GM23338 (cell line): ENCODE data around the gene SMNDC1. TPM values are rescaled to one million over a fixed set of nuclear protein-coding genes. Genes with fewer than 3 reads are reported as not detected.

ENCODE experiments used
- ATAC-seq: fragments of 200-7000 bp; cut with Tn5 transposase; 3 replicates; pipeline ENCODE4 v1.9.1; 2020
- DNase-seq: peaks from one replicate; pipeline ENCODE4 v3.0.0-alpha.2; 2015; ENCODE audit warnings: low spot score
- H2AFZ ChIP-seq: fragments of 200-600 bp; sonication (generic); 2 replicates; pipeline ENCODE4 v1.8.0; 2016; ENCODE audit warnings: antibody characterized with exemption, mild to moderate bottlenecking, moderate library complexity
- H3F3A ChIP-seq: fragments of 200-600 bp; sonication (generic); replicated peaks from 2 replicates; pipeline ENCODE4 v1.8.0; 2017; ENCODE audit warnings: antibody characterized with exemption, mixed run types, low read depth
- H3K27ac ChIP-seq: fragments of 200-600 bp; sonication (generic); 2 replicates; pipeline ENCODE4 v1.6.1; 2016; ENCODE audit warnings: low read depth
- H3K27me3 ChIP-seq: fragments of 200-600 bp; sonication (generic); 2 replicates; pipeline ENCODE4 v1.8.0; 2016; ENCODE audit warnings: mild to moderate bottlenecking, mixed run types, moderate library complexity; ENCODE audit not compliant: insufficient read depth
- H3K36me3 ChIP-seq: fragments of 200-600 bp; sonication (generic); 2 replicates; pipeline ENCODE4 v1.8.0; 2016; ENCODE audit warnings: mild to moderate bottlenecking; ENCODE audit not compliant: insufficient read depth
- H3K4me1 ChIP-seq: fragments of 200-600 bp; sonication (generic); 2 replicates; pipeline ENCODE4 v1.8.0; 2016; ENCODE audit warnings: mild to moderate bottlenecking, moderate library complexity; ENCODE audit not compliant: insufficient read depth
- H3K4me2 ChIP-seq: fragments of 200-600 bp; sonication (generic); 2 replicates; pipeline ENCODE4 v1.7.1; 2017; ENCODE audit warnings: mixed run types
- H3K4me3 ChIP-seq: fragments of 200-600 bp; sonication (generic); 2 replicates; pipeline ENCODE4 v1.6.1; 2016; ENCODE audit warnings: mixed run types
- H3K79me2 ChIP-seq: fragments of 200-600 bp; sonication (generic); replicated peaks from 2 replicates; pipeline ENCODE4 v1.8.0; 2017; ENCODE audit warnings: mild to moderate bottlenecking; ENCODE audit not compliant: insufficient read depth
- H3K9me2 ChIP-seq: fragments of 200-600 bp; sonication (generic); 2 replicates; pipeline ENCODE4 v1.8.0; 2017; ENCODE audit not compliant: insufficient read depth
- H4K20me1 ChIP-seq: fragments of 200-600 bp; sonication (generic); replicated peaks from 2 replicates; pipeline ENCODE4 v1.8.0; 2017; ENCODE audit warnings: mild to moderate bottlenecking; ENCODE audit not compliant: insufficient read depth
- H3K27ac Mint-ChIP-seq: 2 replicates; pipeline ENCODE4 v1.8.0; 2020; ENCODE audit warnings: inconsistent platforms, mild to moderate bottlenecking, moderate library complexity, mixed read lengths
- H3K27me3 Mint-ChIP-seq: 3 replicates; pipeline ENCODE4 v1.8.0; 2022; ENCODE audit warnings: low read depth, mild to moderate bottlenecking, moderate library complexity, mixed read lengths, inconsistent platforms; ENCODE audit not compliant: insufficient read depth, poor library complexity
- H3K36me3 Mint-ChIP-seq: 3 replicates; pipeline ENCODE4 v1.8.0; 2021; ENCODE audit warnings: low read depth, mild to moderate bottlenecking, inconsistent platforms, moderate library complexity, mixed read lengths
- H3K4me1 Mint-ChIP-seq: 3 replicates; pipeline ENCODE4 v1.8.0; 2020; ENCODE audit warnings: mild to moderate bottlenecking, inconsistent platforms, mixed read lengths
- H3K4me3 Mint-ChIP-seq: 3 replicates; pipeline ENCODE4 v1.8.0; 2021; ENCODE audit warnings: moderate library complexity, mild to moderate bottlenecking, inconsistent platforms, mixed read lengths
- H3K9me3 Mint-ChIP-seq: 3 replicates; pipeline ENCODE4 v1.8.0; 2020; ENCODE audit warnings: moderate library complexity, mild to moderate bottlenecking, inconsistent platforms, mixed read lengths
- CREB1 ChIP-seq: fragments of 250-450 bp; sonication (Bioruptor Pico); IDR thresholded peaks from 2 replicates; pipeline ENCODE4 v1.5.0; 2020; ENCODE audit warnings: low read depth, mild to moderate bottlenecking, moderate library complexity
- ETS1 ChIP-seq: IDR thresholded peaks from 2 replicates; pipeline ENCODE4 v1.6.1; 2016; ENCODE audit warnings: antibody characterized with exemption
- EZH2 ChIP-seq: fragments of 200-600 bp; sonication (generic); IDR thresholded peaks from one replicate; pipeline ENCODE4 v1.8.0; 2017; ENCODE audit warnings: antibody characterized with exemption, mild to moderate bottlenecking, low read depth; ENCODE audit not compliant: unreplicated experiment
- EZH2phosphoT487 ChIP-seq: fragments of 200-600 bp; sonication (generic); IDR thresholded peaks from one replicate; pipeline ENCODE4 v1.8.1; 2018; ENCODE audit warnings: antibody characterized with exemption; ENCODE audit not compliant: unreplicated experiment
- JUNB ChIP-seq: IDR thresholded peaks from one replicate; pipeline ENCODE4 v1.6.1; 2016; ENCODE audit warnings: antibody characterized with exemption; ENCODE audit not compliant: unreplicated experiment
- NANOG ChIP-seq: IDR thresholded peaks from 2 replicates; pipeline ENCODE4 v1.6.1; 2016; ENCODE audit warnings: antibody characterized with exemption, borderline replicate concordance
- POLR2AphosphoS5 ChIP-seq: IDR thresholded peaks from 2 replicates; pipeline ENCODE4 v1.6.1; 2016; ENCODE audit warnings: antibody characterized with exemption, low read depth
- REST ChIP-seq: IDR thresholded peaks from one replicate; pipeline ENCODE4 v1.6.1; 2018; ENCODE audit warnings: antibody characterized with exemption; ENCODE audit not compliant: unreplicated experiment
- STAT1 ChIP-seq: IDR thresholded peaks from one replicate; pipeline ENCODE4 v1.6.1; 2016; ENCODE audit warnings: antibody characterized with exemption; ENCODE audit not compliant: unreplicated experiment
- ZNF114 ChIP-seq: fragments of 250-450 bp; sonication (Bioruptor Pico); IDR thresholded peaks from 2 replicates; pipeline ENCODE4 v1.5.0; 2020; ENCODE audit warnings: mild to moderate bottlenecking, moderate library complexity
- ZNF331 ChIP-seq: fragments of 250-450 bp; sonication (Bioruptor Pico); IDR thresholded peaks from 2 replicates; pipeline ENCODE4 v1.5.0; 2020; ENCODE audit warnings: low read depth, mild to moderate bottlenecking, moderate library complexity
- polyA plus RNA-seq: library from polyadenylated mRNA; unstranded; fragments of >200 nt; fragmentation: Nextera tagmentation; extraction: Ambion mirVana; gene quantifications from 2 replicates; pipeline ENCODE4 v1.2.1, GENCODE V29; 2016
- total RNA-seq: library from RNA; depleted of rRNA; stranded (reverse); fragments of >200 nt; shearing (Covaris generic); gene quantifications from 2 replicates; pipeline ENCODE4 v1.2.3, GENCODE V29; 2014
- TF ChIP-seq, protein P1 (sequence below): fragments of 250-450 bp; sonication (Bioruptor Pico); IDR thresholded peaks from 2 replicates; pipeline ENCODE4 v1.5.0; 2020; ENCODE audit warnings: mild to moderate bottlenecking, moderate library complexity
- TF ChIP-seq, protein P2 (sequence below), 2 experiments: fragments of 200-600 bp in 1 of 2; sonication (generic) in 1 of 2; conservative IDR thresholded peaks; 2 replicates each; pipeline versions ENCODE4 v1.5.1 to v1.6.1; 2016 to 2017; ENCODE audit warnings: antibody characterized with exemption in 2 of 2, low read depth in 2 of 2, mild to moderate bottlenecking in 2 of 2, moderate library complexity in 1 of 2

Gene SMNDC1
- total and polyA plus RNA-seq, 2 experiments from 2014 or later: 28.4 to 45.1 TPM

GRCh38 chr10:110276603-110277002 is 28.1 kb downstream of the SMNDC1 start (continued):
- TF ChIP-seq, protein P1, sequence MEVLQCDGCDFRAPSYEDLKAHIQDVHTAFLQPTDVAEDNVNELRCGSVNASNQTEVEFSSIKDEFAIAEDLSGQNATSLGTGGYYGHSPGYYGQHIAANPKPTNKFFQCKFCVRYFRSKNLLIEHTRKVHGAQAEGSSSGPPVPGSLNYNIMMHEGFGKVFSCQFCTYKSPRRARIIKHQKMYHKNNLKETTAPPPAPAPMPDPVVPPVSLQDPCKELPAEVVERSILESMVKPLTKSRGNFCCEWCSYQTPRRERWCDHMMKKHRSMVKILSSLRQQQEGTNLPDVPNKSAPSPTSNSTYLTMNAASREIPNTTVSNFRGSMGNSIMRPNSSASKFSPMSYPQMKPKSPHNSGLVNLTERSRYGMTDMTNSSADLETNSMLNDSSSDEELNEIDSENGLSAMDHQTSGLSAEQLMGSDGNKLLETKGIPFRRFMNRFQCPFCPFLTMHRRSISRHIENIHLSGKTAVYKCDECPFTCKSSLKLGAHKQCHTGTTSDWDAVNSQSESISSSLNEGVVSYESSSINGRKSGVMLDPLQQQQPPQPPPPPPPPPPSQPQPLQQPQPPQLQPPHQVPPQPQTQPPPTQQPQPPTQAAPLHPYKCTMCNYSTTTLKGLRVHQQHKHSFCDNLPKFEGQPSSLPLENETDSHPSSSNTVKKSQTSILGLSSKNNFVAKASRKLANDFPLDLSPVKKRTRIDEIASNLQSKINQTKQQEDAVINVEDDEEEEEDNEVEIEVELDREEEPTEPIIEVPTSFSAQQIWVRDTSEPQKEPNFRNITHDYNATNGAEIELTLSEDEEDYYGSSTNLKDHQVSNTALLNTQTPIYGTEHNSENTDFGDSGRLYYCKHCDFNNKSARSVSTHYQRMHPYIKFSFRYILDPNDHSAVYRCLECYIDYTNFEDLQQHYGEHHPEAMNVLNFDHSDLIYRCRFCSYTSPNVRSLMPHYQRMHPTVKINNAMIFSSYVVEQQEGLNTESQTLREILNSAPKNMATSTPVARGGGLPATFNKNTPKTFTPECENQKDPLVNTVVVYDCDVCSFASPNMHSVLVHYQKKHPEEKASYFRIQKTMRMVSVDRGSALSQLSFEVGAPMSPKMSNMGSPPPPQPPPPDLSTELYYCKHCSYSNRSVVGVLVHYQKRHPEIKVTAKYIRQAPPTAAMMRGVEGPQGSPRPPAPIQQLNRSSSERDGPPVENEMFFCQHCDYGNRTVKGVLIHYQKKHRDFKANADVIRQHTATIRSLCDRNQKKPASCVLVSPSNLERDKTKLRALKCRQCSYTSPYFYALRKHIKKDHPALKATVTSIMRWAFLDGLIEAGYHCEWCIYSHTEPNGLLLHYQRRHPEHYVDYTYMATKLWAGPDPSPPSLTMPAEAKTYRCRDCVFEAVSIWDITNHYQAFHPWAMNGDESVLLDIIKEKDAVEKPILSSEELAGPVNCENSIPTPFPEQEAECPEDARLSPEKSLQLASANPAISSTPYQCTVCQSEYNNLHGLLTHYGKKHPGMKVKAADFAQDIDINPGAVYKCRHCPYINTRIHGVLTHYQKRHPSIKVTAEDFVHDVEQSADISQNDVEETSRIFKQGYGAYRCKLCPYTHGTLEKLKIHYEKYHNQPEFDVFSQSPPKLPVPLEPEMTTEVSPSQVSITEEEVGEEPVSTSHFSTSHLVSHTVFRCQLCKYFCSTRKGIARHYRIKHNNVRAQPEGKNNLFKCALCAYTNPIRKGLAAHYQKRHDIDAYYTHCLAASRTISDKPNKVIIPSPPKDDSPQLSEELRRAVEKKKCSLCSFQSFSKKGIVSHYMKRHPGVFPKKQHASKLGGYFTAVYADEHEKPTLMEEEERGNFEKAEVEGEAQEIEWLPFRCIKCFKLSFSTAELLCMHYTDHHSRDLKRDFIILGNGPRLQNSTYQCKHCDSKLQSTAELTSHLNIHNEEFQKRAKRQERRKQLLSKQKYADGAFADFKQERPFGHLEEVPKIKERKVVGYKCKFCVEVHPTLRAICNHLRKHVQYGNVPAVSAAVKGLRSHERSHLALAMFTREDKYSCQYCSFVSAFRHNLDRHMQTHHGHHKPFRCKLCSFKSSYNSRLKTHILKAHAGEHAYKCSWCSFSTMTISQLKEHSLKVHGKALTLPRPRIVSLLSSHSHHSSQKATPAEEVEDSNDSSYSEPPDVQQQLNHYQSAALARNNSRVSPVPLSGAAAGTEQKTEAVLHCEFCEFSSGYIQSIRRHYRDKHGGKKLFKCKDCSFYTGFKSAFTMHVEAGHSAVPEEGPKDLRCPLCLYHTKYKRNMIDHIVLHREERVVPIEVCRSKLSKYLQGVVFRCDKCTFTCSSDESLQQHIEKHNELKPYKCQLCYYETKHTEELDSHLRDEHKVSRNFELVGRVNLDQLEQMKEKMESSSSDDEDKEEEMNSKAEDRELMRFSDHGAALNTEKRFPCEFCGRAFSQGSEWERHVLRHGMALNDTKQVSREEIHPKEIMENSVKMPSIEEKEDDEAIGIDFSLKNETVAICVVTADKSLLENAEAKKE (CRISPR knock-in tag): no peak

DNA sequence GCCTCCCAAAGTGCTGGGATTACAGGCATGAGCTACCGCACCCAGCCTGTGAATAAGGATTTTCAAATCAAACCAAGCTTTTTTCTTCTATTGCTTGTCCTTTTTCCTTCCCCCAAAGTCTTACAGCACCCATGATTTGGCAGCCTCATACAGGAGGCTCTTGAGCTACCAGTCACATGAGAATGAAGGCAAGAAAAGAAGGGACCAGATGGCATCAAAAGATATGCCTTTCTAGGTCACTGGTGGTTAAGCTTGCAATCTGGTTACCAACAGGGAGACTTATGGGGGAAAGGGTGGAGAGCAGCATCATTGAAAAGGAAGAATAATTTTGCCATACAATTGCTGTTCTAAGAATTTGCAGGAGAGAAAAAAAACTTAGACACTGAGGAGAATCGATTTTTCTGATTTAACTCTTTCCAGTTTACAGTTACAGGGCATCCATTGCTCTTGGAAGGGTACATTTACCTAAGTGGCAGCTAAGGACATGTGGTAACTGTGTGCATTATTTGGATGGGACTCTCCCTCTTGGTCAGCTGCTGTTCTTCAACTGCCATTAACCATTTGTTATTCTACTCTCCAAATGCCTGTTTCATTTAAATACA is 29.5 kb downstream of the SMNDC1 start:
- H3K4me1 ChIP-seq: no peaks in the 10 kb centered on the region
- H3K4me3 ChIP-seq: no peak overlapping the region
- DNase-seq: no peak
- Mint-ChIP-seq H3K9me3 (no peaks in the 10 kb centered on the region), H3K4me1 (peaks cover 16% of the 10 kb centered on the region), H3K4me3 (no peak overlapping the region), H3K27me3 (peaks cover 1% of the 10 kb centered on the region), H3K36me3 (peaks cover 3% of the 10 kb centered on the region; the same call in 2 of the 3 replicates), H3K27ac (no peak overlapping the region)
- H3K27ac ChIP-seq: no peak overlapping the region
- 0 out of 2 replicates have a peak, but pooled peaks cover 5% of the 10 kb centered on the region for H4K20me1 ChIP-seq
- H3K79me2 ChIP-seq: no peaks in the 10 kb centered on the region
- no peaks in the 10 kb centered on the region for H3F3A ChIP-seq
- H3K27me3 ChIP-seq: no peaks in the 10 kb centered on the region
- H3K4me2 ChIP-seq: no peak overlapping the region
- no peaks in the 10 kb centered on the region for H3K9me2 ChIP-seq
- H2AFZ ChIP-seq: no peak overlapping the region
- no peak for ATAC-seq
- no peaks in the 10 kb centered on the region for H3K36me3 ChIP-seq
- TF ChIP-seq STAT1 (no peak), EZH2phosphoT487 (no peak), EZH2 (no peak), ZNF114 (CRISPR knock-in tag) (no peak), CREB1 (CRISPR knock-in tag) (no peak), REST (no peak), POLR2AphosphoS5 (no peak), ZNF331 (no peak), JUNB (no peak), NANOG (no peak), ETS1 (no peak)
- TF ChIP-seq, protein P2, sequence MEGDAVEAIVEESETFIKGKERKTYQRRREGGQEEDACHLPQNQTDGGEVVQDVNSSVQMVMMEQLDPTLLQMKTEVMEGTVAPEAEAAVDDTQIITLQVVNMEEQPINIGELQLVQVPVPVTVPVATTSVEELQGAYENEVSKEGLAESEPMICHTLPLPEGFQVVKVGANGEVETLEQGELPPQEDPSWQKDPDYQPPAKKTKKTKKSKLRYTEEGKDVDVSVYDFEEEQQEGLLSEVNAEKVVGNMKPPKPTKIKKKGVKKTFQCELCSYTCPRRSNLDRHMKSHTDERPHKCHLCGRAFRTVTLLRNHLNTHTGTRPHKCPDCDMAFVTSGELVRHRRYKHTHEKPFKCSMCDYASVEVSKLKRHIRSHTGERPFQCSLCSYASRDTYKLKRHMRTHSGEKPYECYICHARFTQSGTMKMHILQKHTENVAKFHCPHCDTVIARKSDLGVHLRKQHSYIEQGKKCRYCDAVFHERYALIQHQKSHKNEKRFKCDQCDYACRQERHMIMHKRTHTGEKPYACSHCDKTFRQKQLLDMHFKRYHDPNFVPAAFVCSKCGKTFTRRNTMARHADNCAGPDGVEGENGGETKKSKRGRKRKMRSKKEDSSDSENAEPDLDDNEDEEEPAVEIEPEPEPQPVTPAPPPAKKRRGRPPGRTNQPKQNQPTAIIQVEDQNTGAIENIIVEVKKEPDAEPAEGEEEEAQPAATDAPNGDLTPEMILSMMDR (conservative IDR thresholded peaks at IDR 0.05; ENCODE audit: low read depth in 2 of 2): no peak
